ENCODE measurements around the gene GPR3. TPM values are rescaled to one million over a fixed set of nuclear protein-coding genes. Genes with fewer than 3 reads are reported as not detected.
A peak's percentile ranks its signal among the peaks of the same experiment; 100 is the strongest.

Gene GPR3
- total and polyA plus RNA-seq, 4 donors = under 0.01 to 0.30 TPM; not detected in 2

DNA sequence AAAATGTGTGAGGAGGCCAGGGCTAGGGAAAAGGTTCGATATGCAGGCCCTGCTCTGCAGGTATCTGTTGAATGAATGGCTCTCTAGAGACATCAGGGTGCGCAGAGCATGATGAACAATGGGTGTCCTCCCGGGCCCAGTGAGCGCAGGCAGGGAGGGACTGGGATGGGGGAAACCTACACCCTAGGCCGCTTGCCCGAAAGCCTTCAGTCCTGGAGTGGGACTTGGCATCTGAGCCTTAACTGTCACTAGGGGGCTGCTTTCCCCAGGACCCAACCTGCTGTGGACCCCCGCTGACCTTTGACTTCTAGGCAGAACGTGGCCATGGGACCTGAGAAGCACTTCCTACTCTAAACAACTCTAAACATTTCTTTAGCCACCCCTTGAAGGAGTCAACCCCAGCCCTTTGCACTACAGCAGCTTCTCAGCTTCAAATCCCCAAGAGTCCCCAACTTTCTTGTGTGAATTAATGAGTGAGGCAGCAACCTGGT is 25.2 kb upstream of the GPR3 start:
- Histone ChIP-seq H3K27me3 (ENCODE audit: control insufficient read depth in 4 of 4, insufficient read depth in 4 of 4, low read length in 3 of 4) (no peaks in the 10 kb centered on the region), H3K9ac (ENCODE audit: low read depth in 1 of 2, low read length in 2 of 2) (peak overlapping the region in 1 of 2 donors; percentile 79)

More for the DNA sequence above, 25.2 kb upstream of the GPR3 start:
- DNase-seq (ENCODE audit: low spot score) = no peak
- Histone ChIP-seq H3K27ac (ENCODE audit: low read depth in 1 of 2, low read length in 2 of 2) (peak overlapping the region; percentile 37 to 90), H3K9me3 (ENCODE audit: control insufficient read depth in 4 of 4, low read length in 3 of 4) (no peaks in the 10 kb centered on the region), H3K4me3 (ENCODE audit: low read depth in 1 of 3, low read length in 3 of 3) (peak overlapping the region; percentile 66 to 80 (median 72)), H3K36me3 (ENCODE audit: control insufficient read depth in 4 of 4, insufficient read depth in 3 of 4, low read depth in 1 of 4, low read length in 3 of 4) (no peaks in the 10 kb centered on the region), H3K4me1 (ENCODE audit: control insufficient read depth in 4 of 4, insufficient read depth in 4 of 4, low read length in 3 of 4) (peaks cover 0 to 34% (median 12%) of the 10 kb centered on the region in 4 donors)
- 42% methylated on average over 8 of the region's 8 CpGs for whole genome bisulfite sequencing
- TF ChIP-seq JUND (IDR thresholded peaks at IDR 0.05) (no peak), SP1 (IDR thresholded peaks at IDR 0.05) (no peak), NR2F2 (IDR thresholded peaks at IDR 0.05) (no peak), FOXA1 (IDR thresholded peaks at IDR 0.05) (no peak), TAF1 (conservative IDR thresholded peaks at IDR 0.05) (no peak), EGR1 (IDR thresholded peaks at IDR 0.05; ENCODE audit: low read depth in 2 of 2) (no peak), REST (IDR thresholded peaks at IDR 0.05) (no peak), HNF4G (IDR thresholded peaks at IDR 0.05) (no peak), RXRA (IDR thresholded peaks at IDR 0.05) (no peak), GABPA (IDR thresholded peaks at IDR 0.05 in 1 of 2, conservative IDR thresholded peaks at IDR 0.05 in 1 of 2) (no peak), YY1 (IDR thresholded peaks at IDR 0.05) (no peak), HNF4A (conservative IDR thresholded peaks at IDR 0.05) (no peak), FOXA2 (IDR thresholded peaks at IDR 0.05) (no peak), ATF3 (IDR thresholded peaks at IDR 0.05) (no peak)
- TF ChIP-seq, protein P1, sequence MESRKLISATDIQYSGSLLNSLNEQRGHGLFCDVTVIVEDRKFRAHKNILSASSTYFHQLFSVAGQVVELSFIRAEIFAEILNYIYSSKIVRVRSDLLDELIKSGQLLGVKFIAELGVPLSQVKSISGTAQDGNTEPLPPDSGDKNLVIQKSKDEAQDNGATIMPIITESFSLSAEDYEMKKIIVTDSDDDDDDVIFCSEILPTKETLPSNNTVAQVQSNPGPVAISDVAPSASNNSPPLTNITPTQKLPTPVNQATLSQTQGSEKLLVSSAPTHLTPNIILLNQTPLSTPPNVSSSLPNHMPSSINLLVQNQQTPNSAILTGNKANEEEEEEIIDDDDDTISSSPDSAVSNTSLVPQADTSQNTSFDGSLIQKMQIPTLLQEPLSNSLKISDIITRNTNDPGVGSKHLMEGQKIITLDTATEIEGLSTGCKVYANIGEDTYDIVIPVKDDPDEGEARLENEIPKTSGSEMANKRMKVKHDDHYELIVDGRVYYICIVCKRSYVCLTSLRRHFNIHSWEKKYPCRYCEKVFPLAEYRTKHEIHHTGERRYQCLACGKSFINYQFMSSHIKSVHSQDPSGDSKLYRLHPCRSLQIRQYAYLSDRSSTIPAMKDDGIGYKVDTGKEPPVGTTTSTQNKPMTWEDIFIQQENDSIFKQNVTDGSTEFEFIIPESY (IDR thresholded peaks at IDR 0.05) = no peak
- TF ChIP-seq, protein P2, sequence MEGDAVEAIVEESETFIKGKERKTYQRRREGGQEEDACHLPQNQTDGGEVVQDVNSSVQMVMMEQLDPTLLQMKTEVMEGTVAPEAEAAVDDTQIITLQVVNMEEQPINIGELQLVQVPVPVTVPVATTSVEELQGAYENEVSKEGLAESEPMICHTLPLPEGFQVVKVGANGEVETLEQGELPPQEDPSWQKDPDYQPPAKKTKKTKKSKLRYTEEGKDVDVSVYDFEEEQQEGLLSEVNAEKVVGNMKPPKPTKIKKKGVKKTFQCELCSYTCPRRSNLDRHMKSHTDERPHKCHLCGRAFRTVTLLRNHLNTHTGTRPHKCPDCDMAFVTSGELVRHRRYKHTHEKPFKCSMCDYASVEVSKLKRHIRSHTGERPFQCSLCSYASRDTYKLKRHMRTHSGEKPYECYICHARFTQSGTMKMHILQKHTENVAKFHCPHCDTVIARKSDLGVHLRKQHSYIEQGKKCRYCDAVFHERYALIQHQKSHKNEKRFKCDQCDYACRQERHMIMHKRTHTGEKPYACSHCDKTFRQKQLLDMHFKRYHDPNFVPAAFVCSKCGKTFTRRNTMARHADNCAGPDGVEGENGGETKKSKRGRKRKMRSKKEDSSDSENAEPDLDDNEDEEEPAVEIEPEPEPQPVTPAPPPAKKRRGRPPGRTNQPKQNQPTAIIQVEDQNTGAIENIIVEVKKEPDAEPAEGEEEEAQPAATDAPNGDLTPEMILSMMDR (IDR thresholded peaks at IDR 0.05; ENCODE audit: low read depth, low read length, missing input control) = no peak
